ENCODE results near the gene PLEKHG4.

DNA sequence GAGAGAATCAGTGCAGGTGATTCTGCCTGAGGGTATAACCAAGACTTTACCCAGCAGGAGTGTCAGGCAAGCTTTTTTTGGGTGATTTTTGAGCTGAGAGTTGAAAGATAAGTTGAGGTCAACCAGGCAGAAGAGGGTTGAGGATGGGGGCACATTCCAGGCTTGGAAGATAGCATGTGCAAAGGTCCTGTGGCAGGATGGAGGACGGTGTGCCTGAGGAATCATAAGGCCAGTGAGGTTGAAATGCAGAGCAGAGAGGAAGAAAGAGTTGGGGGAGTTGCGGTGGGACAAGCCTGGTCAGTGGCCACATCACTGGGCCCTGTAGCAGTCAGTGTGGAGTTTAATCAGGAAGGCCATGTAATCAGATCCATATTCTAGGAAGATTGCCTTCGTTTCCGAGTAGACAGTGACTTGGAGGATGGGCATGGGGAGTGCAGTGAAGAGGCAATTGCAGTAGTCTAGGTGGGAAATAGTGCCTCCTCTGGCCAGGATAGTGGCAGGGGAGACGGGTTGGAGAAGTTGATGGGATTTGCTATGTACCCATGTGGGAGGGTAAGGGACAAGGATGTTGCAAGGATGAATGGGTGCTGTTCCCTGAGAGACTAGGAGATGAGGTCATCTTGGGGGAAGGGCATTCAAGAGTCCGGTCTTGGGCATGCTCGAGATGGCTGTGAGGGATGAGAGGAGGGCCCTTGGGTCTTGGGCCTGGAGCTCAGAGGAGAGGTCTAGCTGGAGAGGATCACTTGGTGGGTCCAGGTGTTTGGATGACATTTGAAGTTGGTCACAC is 3.9 kb downstream of the PLEKHG4 start:
- TF ChIP-seq, protein P1, sequence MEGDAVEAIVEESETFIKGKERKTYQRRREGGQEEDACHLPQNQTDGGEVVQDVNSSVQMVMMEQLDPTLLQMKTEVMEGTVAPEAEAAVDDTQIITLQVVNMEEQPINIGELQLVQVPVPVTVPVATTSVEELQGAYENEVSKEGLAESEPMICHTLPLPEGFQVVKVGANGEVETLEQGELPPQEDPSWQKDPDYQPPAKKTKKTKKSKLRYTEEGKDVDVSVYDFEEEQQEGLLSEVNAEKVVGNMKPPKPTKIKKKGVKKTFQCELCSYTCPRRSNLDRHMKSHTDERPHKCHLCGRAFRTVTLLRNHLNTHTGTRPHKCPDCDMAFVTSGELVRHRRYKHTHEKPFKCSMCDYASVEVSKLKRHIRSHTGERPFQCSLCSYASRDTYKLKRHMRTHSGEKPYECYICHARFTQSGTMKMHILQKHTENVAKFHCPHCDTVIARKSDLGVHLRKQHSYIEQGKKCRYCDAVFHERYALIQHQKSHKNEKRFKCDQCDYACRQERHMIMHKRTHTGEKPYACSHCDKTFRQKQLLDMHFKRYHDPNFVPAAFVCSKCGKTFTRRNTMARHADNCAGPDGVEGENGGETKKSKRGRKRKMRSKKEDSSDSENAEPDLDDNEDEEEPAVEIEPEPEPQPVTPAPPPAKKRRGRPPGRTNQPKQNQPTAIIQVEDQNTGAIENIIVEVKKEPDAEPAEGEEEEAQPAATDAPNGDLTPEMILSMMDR (IDR thresholded peaks at IDR 0.05) = no peak
- no peak for TF ChIP-seq EP300 (IDR thresholded peaks at IDR 0.05)
- TF ChIP-seq POLR2AphosphoS5 (IDR thresholded peaks at IDR 0.05) = no peak

Data from gastroesophageal sphincter (tissue), 3 donors.